ENCODE results near the gene SEMA3F.

Gene SEMA3F

DNA sequence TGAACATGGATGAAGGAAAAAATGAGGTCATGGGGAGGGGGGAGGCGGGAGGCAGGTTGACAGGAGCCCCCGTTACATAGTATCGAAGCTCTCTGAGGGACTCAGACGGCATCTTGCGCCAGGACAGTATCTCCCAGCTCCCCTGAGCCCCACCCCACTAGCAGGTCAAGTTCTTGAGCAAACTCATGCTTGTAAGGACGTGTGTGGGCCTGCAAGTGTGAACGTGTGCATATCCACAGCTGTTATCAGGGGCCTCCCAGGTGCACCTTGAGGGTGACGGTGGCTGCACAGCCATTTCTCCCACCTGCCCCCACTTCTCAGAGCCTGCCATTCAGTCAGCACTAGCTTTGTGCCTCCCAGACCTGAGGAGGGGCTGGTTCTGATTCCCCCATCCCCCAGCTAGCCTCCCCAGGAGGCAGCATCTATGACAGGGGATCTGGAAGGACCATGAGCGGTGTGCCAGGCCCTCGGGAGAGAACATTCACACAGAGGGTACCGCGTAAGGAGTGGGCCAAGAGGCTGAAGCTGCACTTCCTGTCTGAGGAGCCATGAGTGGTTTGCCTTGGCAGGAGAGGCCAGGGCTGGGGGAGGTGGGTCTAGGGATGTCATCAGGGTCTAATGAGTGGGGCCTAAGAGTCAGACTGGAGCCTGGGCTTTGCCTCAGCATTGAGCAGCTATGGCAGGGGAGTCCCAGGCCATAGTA is 2.9 kb downstream of the SEMA3F start:
- peak; percentile 26 for DNase-seq

DNA sequence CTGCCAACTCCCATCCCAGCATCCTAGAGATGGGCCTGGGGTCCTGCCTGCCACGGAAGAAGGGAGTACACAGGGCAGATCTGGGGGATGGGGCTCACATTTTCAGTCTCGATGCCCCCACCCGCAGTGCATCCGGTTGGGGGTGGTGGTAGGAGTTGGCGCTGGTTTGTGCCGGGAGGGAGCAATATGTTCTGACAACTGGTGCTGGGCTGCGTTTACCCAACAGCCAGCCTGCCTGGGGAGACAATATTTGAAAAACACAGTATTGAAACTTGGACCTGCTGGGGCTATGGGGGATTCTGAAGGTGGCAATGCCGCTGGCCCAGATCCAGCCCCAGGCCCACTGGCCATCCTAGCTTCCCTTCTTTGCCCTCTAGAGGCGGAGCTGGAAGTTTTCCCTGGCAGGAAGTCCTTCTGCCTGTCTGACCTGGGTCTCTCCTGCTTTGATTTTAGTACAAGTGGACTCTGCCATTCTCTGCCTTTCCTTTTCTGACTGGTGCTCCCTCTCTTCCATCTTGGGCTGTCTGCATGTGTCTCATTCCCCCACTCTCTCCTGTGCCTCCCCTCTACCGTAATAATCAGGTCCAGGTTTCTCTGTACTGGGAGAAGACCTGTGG is 3.5 kb downstream of the SEMA3F start:
- DNase-seq = no peak

DNA sequence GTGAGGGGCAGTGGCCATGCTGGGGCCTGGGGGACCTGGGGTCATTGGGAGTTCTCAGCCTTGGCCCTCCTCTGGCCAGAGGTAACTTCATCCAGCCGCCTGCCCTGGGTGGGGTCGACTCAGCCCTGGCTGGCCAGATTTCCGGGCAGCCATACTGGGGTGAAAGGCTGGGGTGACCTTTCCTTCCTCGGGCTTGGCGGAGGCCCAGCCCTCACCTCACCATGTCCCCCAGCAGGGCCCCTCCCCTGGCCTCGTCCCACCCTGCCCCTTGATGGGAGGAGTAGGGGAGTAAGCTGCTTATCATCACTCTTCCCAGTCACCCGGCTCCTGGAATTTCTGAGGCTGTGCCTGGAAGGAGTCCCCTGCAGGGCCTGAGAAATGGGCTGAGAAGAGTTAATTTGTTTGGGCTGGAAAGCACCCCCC is 5.4 kb downstream of the SEMA3F start:
- DNase-seq = no peak

DNA sequence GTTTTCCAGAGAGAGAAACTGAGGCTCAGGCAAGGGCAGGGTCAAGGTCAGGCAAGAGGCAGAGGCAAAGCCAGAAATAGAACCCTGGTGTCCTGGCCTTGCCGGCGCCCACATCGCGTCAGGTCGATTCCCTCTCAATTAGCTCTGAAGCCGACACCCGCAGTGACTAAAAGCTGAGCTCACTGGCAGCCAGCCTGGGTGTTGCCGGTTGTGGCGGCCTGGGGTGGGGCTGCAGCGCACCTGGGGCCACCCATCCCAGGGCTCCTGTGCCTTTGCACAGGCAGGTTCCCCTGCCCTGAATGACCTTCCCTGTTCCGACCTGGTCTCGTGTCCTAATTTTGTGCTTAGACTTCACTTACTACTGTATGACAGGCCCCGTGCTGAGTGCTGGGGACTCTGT is 6.2 kb downstream of the SEMA3F start:
- no peak for DNase-seq

DNA sequence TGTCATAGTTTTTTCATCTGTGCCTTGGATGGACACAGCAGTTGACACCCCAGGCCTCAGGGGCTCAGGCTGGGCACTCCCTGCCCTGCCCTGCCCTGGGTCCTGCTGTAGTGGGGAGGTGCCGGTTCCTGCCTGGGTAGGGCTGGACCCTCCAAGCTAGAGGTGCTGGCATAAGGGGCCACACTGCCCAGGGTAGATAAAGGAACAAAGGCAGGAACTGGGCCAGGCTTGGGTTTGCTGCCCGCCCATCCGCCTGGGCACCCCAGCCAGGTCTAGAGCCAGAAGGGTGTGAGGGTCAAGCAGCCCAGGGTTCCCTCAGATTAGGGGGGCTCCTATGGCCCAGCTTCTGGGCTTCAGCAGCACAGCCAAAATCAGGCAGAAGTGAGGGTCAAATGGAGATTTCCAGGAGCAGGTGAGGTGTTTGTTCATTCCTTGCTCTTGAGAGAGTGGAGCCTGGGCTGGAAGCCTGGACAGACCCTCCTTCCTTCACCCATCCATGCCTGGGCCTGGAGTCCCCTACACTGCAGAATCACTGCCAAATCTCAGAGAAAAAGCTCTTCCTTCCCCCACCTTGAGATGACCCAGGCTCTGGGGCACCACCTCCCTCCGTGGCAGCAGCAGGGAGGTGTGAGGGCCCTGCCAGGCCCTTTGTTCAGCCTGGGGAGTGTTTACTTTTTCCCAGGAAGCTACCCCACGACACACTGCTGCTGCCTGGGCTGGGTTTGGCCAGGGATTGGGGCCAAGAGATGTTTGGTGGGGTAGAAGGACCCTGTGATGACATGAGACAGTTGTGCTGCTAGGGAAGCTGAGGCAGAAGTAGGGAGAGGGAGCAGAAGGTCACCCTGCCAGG is 7.1 kb downstream of the SEMA3F start:
- DNase-seq = no peak

DNA sequence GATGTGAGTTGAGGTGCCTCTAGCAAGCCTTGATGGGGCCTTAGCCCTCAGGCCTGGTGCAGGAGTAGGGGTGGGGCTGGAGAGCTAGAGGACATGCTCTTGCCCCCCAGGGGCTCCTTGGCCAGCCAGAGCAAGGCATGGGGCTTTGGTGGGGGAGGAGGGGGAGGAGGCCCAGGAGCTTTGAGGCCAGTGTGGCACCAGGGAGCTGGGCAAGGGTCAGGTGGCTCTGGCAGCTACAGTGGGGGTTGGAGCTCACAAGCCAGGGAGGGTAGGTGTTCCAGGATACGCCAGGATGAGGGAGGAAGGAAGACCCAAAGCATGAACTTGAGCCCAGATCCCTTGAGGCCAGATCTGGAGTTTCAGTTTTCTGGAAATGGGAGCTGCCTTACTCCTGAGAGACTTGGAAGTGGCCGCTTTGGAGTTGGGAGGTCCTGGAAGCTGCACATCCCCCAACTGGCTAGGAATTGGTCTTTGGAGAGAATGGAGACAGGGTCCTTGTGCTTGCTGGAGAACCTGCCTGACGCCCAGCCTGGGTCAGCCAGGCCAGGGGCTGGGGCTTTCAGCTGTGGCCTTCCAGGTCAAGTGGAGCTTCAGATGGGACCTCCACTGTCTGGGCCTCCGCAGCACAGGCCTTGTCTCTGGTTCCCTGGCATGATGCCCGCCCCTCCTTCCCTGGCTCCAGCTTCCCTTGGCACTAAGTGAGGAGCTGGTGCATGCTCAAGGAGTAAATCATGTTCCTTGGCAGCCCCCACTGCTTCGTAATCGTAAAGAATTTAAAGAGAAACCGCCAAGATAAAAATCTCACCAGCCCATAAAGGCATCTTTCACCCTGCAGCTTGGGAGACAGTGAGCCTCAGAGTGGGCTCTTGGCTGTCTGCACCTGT is 8.7 kb downstream of the SEMA3F start:
- no peak for DNase-seq

DNA sequence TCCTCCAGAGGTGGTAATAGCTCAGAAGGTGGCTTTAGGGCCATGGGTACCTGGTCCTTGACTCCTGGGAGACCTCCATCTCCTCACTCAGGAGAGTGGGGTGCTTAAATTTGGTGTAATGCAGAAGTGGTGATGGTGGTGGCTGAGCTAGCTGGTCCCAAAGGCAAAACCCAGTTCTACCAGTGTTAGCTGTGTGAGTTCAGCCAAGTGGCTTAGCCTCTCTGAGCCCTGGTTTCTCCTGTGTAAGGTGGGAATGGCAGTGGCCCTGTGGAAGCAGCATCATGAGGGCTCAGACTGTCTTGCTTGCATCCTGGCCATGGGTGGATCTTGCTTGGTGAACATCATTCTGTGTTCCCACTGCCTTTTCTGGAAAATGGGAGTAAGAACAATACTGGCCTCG is 9.4 kb downstream of the SEMA3F start:
- DNase-seq = no peak

DNA sequence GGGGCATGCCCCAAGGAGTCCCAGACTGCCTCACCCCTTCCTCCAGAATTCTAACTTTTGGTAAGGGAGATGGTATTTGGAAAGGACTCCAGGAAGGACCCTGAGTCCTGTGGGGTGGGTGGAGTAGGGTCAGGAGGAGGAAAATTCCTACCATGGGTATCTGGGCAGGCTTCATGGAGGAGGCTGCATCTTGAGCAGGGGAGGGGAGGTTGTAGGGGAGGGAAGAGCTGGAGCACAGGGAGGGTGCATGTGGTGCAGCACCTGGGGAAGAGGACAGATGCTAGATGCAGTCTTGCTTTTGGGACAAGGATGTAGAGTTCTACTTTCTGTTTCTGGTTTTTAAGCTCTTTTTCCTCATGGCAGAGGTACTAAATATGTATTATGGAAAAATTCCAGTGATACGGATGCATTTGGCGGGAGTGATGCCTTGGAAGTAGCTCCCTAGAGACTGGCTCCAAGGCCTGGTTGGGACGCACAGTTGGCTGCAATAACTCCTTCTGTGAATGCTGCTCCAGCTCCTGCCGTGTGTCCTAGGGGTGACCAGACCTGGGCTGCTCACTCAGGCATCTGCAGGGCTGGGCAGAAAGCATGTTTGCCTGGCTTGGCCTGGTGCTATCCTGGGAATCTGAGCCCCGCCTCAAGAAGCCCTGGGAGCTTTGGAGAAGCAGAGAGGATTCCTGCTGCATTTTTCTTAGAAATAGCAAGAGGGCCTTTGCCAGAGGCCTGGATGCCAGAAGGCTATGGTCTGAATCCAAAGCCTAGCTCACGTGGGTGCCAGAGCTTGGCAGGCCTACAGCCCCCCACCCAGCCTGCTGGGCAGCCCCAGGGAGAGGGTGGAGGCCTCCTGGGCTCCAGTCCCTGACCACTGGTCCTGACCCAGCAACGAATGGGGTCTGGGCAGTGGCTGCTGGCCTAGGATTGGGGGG is 10.1 kb downstream of the SEMA3F start:
- no peak for DNase-seq

DNA sequence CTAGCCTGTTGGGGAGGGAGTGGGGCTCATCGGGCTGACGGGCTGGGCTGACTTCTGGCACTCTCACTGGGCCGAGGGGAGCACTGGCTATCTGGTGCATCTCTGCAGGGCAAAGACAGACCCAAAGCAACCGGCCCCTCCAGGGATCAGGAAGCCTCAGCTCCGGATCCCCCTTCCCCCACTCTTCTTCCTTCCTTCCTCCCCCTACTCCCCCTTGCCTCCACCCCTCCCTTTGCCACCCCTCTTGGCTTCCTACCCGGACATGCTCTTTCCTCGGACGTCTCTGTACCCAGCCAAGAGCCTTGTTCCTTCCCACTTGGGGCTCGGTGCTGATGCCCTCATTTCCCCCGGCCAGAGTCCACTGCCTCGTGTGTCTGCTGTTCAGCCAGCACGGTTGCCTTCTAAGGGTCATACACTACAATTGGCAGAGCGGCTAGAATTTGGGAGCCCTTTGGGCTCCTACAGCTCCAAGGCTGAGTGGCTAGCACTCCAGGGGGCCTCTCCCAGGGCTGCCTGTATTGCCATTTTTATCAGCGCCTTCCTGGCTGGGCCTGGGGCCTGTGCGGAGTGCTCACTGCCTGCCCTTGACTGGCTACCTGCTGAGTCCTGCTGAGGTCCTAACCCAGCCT is 10.9 kb downstream of the SEMA3F start:
- DNase-seq = no peak

DNA sequence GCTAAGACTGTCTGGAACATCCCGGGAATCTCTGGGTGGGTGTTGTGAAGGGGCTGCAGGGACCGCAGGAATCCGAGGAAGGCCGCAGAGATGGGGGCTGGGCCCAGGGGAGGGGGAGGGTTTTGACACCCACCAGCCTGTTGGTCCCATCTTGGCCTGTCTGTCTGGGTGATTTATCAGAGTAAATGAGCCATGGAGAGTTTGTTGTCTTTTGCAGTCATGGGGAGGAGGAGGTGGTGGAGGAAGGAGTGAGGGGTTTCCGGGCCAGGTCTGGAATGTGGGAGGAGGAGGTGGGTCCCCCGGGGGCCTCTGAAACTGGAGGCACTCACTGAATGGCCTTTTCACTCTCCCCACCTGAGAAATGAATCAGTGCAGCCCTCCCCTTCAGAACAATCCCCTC is 11.5 kb downstream of the SEMA3F start:
- DNase-seq = no peak

DNA sequence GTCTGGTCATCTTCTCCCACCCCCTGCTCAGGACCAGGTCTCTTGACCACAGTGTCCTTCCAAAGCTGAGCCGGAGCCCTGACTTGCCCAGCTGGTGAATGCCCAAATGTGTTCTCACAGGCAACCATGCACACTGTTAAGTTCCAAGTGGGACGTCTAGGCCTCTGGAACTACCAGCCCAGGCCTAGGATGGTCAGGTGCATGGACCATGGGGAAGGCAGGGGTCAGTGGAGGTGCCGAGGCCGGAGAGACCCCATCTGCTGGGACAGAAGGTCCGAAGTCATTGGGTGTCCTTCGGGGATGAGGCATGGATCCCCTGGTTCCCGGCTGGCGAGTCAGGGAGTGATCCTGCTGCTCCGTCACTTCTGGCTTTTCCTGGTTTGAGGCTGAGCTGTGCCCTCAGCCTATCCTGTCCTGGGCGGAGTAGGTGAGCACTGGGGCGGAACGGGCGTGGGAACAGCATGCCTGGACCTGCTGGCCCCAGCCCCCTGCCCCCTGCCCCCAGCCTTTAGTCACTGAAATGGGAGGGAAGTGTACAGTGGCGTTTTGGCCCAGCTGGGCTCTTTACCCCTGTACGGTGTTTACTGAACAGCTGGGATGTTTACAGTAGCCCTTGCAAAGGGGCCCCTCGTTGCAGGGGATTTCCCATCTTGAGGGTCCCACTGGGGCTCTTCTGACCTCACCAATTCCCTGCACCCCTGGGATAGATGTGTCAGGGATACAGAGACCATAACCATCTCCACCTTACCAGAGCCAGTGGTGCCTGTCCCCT is 12.1 kb downstream of the SEMA3F start:
- DNase-seq = no peak

DNA sequence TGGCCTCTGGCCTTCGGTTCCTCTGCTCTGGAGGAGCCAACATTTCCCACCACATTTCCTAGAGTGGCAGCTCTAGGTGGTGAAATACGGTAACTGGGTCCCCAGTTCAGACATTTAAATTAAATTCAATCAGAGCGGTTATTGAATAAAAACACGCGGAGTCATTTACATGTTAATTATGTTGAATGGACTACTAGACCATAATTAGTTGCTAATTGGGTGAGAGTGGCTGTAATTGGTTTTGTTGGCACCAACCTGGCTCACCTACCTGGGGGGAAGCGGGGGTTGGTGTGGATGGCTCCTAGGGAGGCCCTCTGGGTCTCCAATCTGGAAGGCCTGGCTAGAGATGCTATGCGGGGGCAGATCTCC is 12.7 kb downstream of the SEMA3F start:
- DNase-seq = no peak

DNA sequence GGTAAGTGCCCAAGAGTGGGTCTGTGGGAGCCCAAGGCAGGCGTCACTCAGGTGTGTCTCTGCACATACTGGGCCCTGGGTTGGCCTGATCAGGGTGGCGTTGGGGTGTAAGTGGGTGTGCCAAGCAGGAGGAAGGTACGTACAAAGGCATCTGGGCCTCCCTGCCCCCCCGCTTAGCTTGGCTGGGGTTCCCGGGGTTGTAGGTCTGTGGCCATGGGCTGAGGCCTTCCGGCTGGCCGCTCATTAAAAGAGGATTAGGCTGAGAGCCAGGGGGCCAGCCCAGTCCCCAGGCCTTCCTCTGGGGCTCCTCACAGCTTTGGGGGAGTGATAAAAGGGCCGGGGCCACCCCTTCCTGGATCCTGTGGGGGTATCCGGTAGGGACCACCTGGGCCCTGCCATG is 13.3 kb downstream of the SEMA3F start:
- DNase-seq = no peak

DNA sequence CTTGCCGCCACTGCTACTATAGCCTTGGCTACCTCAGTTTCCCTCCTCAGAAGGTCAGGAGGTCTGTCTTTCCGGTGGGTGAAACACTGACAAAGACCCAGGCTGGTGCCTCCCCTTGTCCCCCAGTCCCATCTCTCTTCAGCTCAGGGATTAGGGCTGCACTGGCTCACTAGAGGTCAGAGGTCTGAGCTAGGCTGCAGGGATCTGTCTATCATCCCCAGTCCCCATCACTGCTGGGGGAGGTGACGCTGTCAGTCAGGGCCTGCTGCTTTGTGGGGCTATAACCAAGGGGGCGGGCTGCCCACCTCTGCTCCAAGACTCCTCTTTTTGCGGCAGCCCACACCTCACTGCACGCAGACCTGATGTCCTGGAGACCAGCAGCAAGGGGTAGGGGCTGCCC is 13.7 kb downstream of the SEMA3F start:
- DNase-seq = no peak

DNA sequence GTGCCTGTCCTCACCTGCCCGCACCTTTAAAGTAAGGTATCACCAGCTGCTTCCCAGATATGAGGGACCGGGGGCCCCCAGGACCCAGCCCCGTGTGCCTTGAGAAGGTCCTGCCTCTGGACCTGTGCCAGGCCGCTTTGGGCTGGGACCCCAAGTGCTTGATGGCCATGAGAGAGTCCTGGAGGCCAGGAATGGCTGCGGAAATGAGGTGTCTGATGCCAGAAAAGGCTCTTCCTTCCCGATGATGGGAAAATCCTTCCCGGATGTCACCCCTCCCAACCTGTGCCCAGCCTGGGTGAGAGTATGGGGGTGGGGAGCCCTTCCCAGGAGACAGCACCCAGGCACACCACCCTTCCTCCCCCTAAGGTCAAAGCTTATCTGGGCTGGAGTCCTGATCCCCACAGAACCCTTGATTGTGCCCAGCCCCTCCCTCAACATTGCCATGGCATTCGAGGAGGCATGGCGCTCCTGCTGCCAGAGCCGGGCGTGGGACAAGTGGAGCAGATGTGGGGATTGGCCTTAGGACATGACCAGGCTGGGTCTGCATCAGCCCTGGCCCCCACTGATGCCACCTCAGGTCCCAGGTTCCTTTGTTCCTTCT is 14.2 kb downstream of the SEMA3F start:
- DNase-seq = no peak

DNA sequence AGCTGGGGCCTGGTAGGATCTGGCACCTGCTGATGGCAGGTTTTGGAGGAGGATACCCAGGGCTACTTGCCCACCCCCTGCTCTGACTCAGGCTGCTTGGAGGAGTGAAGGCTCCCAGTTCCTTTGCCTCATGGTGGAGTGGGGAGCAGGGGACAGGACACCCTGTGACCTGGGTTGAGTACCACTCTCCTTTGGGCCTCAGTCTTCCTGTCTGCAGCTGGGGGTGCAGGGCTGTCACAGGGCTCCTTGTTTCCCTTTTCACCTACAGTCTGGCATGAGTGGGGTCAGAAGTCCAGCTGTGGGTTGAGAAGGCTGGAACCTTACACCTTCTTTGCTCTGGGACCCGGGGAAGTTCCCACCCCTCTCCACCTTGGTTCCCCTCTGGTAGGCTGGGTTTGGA is 14.7 kb downstream of the SEMA3F start:
- no peak for DNase-seq

DNA sequence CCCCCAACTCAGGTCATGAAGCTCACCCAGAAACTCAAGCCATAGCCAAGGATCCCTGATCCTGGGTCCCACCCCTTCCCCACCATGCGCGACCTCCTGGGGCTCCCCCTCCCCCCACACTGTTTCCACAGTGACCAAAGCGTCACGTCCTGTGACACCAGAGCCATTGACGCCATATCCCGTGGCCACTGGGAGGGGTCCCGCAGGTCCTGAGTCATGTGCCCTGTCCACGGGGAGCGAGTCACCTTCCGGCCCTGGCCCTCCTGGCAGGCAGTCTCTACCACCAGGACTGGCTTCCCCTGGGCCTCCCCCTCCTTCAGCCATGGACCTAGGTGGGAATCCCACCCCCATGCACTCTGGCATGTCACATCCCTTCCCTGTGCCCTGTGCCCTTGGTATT is 15.6 kb downstream of the SEMA3F start:
- no peak for DNase-seq

DNA sequence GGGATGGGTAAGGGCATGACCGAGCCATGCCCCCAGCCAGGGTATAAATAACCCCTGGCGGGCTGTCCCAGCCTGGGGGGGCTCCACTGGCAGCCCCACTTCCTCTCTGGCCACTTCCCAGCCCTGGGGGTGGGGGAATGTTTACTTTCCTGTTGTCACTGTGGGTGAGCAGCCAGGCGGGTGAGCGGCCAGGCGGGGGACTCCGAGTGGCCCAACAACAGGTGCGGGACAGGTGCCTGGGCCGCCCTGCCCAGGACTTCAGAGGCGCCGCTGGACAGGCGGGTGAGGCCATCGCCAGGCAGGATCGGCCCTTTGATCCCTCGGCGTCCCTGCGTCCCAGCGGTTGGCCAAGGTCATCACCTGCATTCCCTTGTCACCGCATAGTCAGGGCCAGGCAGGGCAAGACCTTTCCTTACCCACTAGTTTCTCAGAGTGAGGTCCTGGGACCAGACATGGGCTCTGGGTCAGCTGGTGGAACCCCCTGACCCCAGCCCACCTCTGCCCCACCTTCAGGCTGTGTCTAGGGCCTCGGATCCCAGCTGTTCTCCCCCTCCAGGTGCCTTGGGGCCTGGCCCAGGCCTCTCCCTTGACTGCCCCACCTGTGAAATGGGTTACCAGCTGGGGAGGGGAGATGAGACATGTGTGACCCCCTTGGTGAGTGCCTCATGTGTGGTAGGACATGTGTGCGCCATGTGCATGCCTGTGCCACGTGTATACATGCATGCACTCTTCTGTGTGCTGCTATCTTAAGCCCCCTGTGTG is 16.6 kb downstream of the SEMA3F start:
- DNase-seq = no peak

DNA sequence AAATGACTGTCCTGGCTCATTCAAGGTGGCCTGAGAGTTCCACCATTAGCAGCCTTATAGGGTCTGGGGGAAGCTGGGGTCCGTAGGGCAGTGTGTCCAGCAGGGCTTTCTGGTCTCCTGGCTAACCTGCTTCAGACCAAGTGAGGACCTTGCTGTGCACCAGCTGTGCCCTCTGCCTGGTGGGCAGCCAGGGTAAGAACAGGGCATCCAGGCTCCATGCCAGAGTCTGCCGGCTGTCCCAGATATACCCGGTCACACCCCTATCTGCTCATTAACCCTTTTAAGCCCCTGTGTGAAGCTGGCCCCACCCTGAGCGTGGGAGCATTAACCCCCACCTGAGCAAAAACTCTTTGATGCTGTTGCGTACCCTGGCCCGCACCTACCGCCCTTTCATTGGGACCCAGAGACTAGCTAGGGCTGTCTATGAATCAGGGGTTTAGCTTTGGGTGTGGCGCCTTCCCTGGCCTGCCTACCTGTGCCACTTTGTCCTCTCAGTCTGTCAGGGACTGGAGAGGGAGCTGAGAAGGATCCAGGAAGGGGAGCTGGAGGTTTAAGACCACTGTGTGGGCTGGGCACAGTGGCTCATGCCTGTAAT is 17.6 kb downstream of the SEMA3F start:
- peak; percentile 45 for DNase-seq

Data from hematopoietic multipotent progenitor cell treated with erythropoietin and hydrocortisone succinate and interleukin-3 and kit ligand, for 4 days (in vitro differentiated cells).